Bronchial epithelial cell (primary cell): ENCODE measurements around the gene ARHGAP22. TPM values are rescaled to one million over a fixed set of nuclear protein-coding genes. Genes with fewer than 3 reads are reported as not detected.
"Not testable (repeated sequence)": the region's sequence is repeated elsewhere in the genome, so short reads cannot be mapped to it uniquely, and the experiment has no call there.

Experiments used
- DNase-seq: peaks from one replicate; pipeline ENCODE4 v3.0.0-alpha.2; 2010; ENCODE audit warnings: low read depth
- FAIRE-seq: peaks from 2 replicates; lab custom pipeline; 2011; peaks lifted over from hg19 to GRCh38; lab: Jason Lieb, UNC
- H3K27me3 ChIP-seq: 2 replicates; pipeline ENCODE4 v1.5.1; 2011; ENCODE audit warnings: low read length; ENCODE audit not compliant: control insufficient read depth, insufficient read depth
- H3K36me3 ChIP-seq: 2 replicates; pipeline ENCODE4 v1.5.1; 2011; ENCODE audit warnings: low read length; ENCODE audit not compliant: control insufficient read depth, insufficient read depth
- H3K4me3 ChIP-seq: 2 replicates; pipeline ENCODE4 v1.5.1; 2011; ENCODE audit warnings: mild to moderate bottlenecking, low read depth, low read length, control low read depth
- CTCF ChIP-seq: IDR thresholded peaks from 2 replicates; pipeline ENCODE4 v1.5.1; 2011; ENCODE audit warnings: mild to moderate bottlenecking, moderate library complexity, low read length, control low read depth, inconsistent platforms; ENCODE audit not compliant: insufficient read depth, severe bottlenecking
- total RNA-seq: library from RNA; depleted of rRNA; stranded (reverse); fragments of >200 nt; gene quantifications from 2 replicates; pipeline ENCODE4 v1.2.1, GENCODE V29; 2014

ARHGAP22 gene
- total RNA-seq, 1 donor from 2014 or later: 9.0 TPM

GRCh38 chr10:48431871-48432270 is 173.0 kb downstream of the ARHGAP22 start:
- no peak for TF ChIP-seq CTCF
- DNase-seq (no peak), FAIRE-seq (no peak)
- Histone ChIP-seq H3K27me3 (no peaks in the 10 kb centered on the region), H3K36me3 (peaks cover 1% of the 10 kb centered on the region), H3K4me3 (no peak overlapping the region)

- no peaks in the 10 kb centered on the region for H3K27me3 ChIP-seq
- peaks cover 1% of the 10 kb centered on the region for H3K36me3 ChIP-seq
- no peak for FAIRE-seq
- DNase-seq: no peak
- no peak for TF ChIP-seq CTCF
- no peak overlapping the region for H3K4me3 ChIP-seq
Measured at GRCh38 chr10:48430402-48430993, 174.4 kb downstream of the ARHGAP22 start.

- TF ChIP-seq CTCF: no peak
- DNase-seq (no peak), FAIRE-seq (no peak)
- H3K27me3 ChIP-seq: no peaks in the 10 kb centered on the region
- no peaks in the 10 kb centered on the region for H3K36me3 ChIP-seq
- H3K4me3 ChIP-seq: no peak overlapping the region
Measured at GRCh38 chr10:48429309-48429708, 175.6 kb downstream of the ARHGAP22 start.

GRCh38 chr10:48428896-48429295 is 176.0 kb downstream of the ARHGAP22 start:
- H3K36me3 ChIP-seq: no peaks in the 10 kb centered on the region
- no peak for DNase-seq
- no peak overlapping the region for H3K4me3 ChIP-seq
- FAIRE-seq: no peak
- H3K27me3 ChIP-seq: no peaks in the 10 kb centered on the region
- TF ChIP-seq CTCF: no peak

- Histone ChIP-seq H3K4me3 (no peak overlapping the region), H3K27me3 (no peaks in the 10 kb centered on the region), H3K36me3 (no peaks in the 10 kb centered on the region)
- no peak for TF ChIP-seq CTCF
- FAIRE-seq (no peak), DNase-seq (no peak)
Measured at GRCh38 chr10:48423884-48424283, 181.0 kb downstream of the ARHGAP22 start.

- H3K27me3 ChIP-seq, FAIRE-seq: not testable (repeated sequence)
Measured at GRCh38 chr10:48421862-48422261, 183.0 kb downstream of the ARHGAP22 start.

More at GRCh38 chr10:48421862-48422261, 183.0 kb downstream of the ARHGAP22 start:
- not testable (repeated sequence) for H3K4me3 ChIP-seq, DNase-seq, H3K36me3 ChIP-seq
